Left lung (tissue), 10 donors: Measurements from ENCODE around the gene ANKRD33B. TPM values are rescaled to one million over a fixed set of nuclear protein-coding genes. Genes with fewer than 3 reads are reported as not detected.

Experiments used
- ATAC-seq: fragments of 200-7000 bp; cut with Tn5 transposase; one replicate; pipeline ENCODE4 v1.9.1; 2020; ENCODE audit warnings: moderate library complexity
- DNase-seq, 4 donors: peaks; one replicate each; pipeline ENCODE4 v3.0.0-alpha.2; 2013 to 2020
- H3K27ac ChIP-seq, 2 donors: fragments of 200-600 bp; sonication (generic) in 1 of 2; one replicate each; pipeline versions ENCODE4 v1.5.0 to v1.8.0; 2020 to 2021
- H3K27me3 ChIP-seq, 2 donors: fragments of 200-600 bp; sonication (generic) in 1 of 2; one replicate each; pipeline versions ENCODE4 v1.5.0 to v1.8.0; 2020 to 2021
- H3K36me3 ChIP-seq, 2 donors: fragments of 200-600 bp; sonication (generic) in 1 of 2; one replicate each; pipeline versions ENCODE4 v1.5.0 to v1.8.0; 2020 to 2021
- H3K4me1 ChIP-seq, 2 donors: fragments of 200-600 bp; one replicate each; pipeline ENCODE4 v1.8.0; 2021
- H3K4me3 ChIP-seq, 2 donors: fragments of 200-600 bp; sonication (generic) in 1 of 2; one replicate each; pipeline versions ENCODE4 v1.5.0 to v1.8.0; 2020 to 2021; ENCODE audit warnings: mild to moderate bottlenecking in 1 of 2
- H3K9me3 ChIP-seq, 2 donors: fragments of 200-600 bp; sonication (generic) in 1 of 2; one replicate each; pipeline versions ENCODE4 v1.5.0 to v1.8.0; 2020 to 2021
- intact Hi-C, 2 donors: fragments of 100-400 bp; cut with DNase I; formaldehyde crosslinking; loops; one replicate each; pipeline versions ENCODE4 v1.11.2 to v1.14.2; 2022
- polyA plus RNA-seq, 6 donors: library from polyadenylated mRNA; unstranded; fragments of 120-200 nt; gene quantifications; one replicate each; pipeline ENCODE4 v1.2.1, GENCODE V29; 2013; ENCODE audit not compliant: insufficient read length in 6 of 6
- total RNA-seq, 2 donors: library from RNA; stranded (reverse); fragmentation: NEBNext Ultra II Directional; extraction: Animal tissue kit (Norgen Biotek cat#: 25700); gene quantifications; one replicate each; pipeline ENCODE4 v1.2.1, GENCODE V29; 2021
- TF ChIP-seq, protein P1 (sequence below), 2 donors: fragments of 200-600 bp; sonication (generic) in 1 of 2; IDR thresholded peaks; one replicate each; pipeline versions ENCODE4 v1.5.0 to v1.8.0; 2021; ENCODE audit warnings: antibody characterized with exemption in 2 of 2
- donor health status: DM: no; HTN: yes; CAD: no.
- donor health status: DM: no; HTN: no; CAD: no.

Gene ANKRD33B
- total and polyA plus RNA-seq, 8 donors: 0.53 to 6.3 (median 0.69) TPM

DNA sequence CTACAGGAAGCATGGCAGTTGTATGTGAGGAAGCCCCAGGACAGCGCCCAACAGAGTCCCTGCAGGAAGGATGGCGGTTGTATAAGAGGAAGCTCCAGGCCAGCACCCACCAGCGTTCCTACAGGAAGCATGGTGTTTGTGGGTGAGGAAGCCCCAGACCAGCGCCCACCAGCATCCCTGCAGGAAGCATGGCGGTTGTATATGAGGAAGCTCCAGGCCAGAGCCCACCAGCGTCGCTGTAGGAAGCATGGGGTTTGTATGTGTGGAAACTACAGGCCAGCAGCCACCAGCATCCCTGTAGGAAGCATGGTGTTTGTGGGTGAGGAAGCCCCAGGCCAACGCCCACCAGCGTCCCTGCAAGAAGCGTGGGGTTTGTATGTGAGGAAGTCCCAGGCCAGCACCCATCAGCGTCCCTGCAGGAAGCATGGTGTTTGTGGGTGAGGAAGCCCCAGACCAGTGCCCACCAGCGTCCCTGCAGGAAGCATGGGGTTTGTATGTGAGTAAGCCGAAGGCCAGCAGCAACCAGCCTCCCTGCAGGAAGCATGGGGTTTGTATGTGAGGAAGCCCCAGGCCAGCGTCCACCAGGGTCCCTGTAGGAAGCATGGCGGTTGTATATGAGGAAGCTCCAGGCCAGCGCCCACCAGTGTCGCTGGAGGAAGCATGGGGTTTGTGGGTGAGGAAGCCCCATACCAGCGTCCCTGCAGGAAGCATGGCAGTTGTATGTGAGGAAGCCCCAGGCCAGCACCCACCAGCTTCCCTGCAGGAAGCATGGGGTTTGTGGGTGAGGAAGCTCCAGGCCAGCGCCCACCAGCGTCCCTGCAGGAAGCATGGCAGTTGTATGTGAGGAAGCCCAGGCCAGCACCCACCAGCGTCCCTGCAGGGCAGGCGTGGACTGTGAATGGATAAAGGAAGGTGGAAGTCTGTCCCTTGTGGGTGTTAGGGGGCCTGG is 118.1 kb downstream of the ANKRD33B start:
- no peak overlapping the region for H3K27ac ChIP-seq
- intact Hi-C loops: no loop called here
- DNase-seq (peak in 1 of 4 donors; percentile 22), ATAC-seq (no peak)
- peaks cover 0 to 74% of the 10 kb centered on the region in 2 donors for H3K36me3 ChIP-seq
- no peaks in the 10 kb centered on the region for H3K4me1 ChIP-seq
- H3K9me3 ChIP-seq: peaks cover 0 to 3% of the 10 kb centered on the region in 2 donors
- H3K27me3 ChIP-seq: no peaks in the 10 kb centered on the region
- no peak overlapping the region for H3K4me3 ChIP-seq
- TF ChIP-seq, protein P1, sequence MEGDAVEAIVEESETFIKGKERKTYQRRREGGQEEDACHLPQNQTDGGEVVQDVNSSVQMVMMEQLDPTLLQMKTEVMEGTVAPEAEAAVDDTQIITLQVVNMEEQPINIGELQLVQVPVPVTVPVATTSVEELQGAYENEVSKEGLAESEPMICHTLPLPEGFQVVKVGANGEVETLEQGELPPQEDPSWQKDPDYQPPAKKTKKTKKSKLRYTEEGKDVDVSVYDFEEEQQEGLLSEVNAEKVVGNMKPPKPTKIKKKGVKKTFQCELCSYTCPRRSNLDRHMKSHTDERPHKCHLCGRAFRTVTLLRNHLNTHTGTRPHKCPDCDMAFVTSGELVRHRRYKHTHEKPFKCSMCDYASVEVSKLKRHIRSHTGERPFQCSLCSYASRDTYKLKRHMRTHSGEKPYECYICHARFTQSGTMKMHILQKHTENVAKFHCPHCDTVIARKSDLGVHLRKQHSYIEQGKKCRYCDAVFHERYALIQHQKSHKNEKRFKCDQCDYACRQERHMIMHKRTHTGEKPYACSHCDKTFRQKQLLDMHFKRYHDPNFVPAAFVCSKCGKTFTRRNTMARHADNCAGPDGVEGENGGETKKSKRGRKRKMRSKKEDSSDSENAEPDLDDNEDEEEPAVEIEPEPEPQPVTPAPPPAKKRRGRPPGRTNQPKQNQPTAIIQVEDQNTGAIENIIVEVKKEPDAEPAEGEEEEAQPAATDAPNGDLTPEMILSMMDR (IDR thresholded peaks at IDR 0.05): no peak

DNA sequence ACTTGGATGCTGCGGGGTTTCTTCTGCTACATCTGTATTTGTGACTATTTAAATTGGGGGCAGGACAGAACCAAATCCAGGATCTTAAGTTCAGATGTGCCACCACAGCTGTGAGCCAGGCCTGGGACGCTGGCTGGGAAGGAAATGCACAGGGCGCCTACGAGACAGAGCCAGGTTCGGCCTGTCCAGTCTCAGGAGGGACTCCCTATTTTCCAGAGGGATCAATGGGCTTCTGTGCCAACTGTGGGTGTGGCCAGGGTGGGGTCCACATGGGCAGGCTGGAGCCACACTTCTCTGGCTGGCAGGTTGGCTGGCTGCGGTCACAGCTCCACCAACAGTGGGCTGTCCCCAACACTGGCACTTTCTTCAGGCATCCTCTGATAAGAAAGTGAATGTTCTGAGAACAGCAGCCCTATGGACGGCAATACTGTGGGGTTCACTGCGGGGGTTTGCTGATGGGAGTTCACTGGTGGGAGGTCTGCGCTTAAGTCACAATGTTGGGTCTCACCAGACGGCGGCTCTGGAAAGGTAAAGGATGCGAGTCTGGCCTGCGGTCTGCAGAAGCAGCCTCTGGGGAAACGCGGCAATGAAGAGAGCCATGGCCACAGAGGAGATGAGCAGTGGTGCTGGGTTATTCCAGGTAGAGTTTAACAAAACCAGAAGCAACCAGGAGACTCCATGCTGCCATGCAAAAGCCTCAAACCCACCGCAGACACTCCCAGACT is 119.1 kb downstream of the ANKRD33B start:
- no peak for ATAC-seq
- Histone ChIP-seq H3K9me3 (no peaks in the 10 kb centered on the region), H3K27me3 (no peaks in the 10 kb centered on the region), H3K36me3 (peaks cover 0 to 69% of the 10 kb centered on the region in 2 donors), H3K27ac (no peak overlapping the region), H3K4me3 (no peak overlapping the region), H3K4me1 (no peaks in the 10 kb centered on the region)
- TF ChIP-seq, protein P1 (IDR thresholded peaks at IDR 0.05): no peak
- DNase-seq: peak in 1 of 4 donors; percentile 17
- intact Hi-C loops: no loop called here

GRCh38 chr5:10684303-10685086 is 120.6 kb downstream of the ANKRD33B start:
- Histone ChIP-seq H3K36me3 (peaks cover 0 to 54% of the 10 kb centered on the region in 2 donors), H3K4me1 (no peaks in the 10 kb centered on the region), H3K9me3 (no peaks in the 10 kb centered on the region), H3K27me3 (no peaks in the 10 kb centered on the region), H3K4me3 (no peak overlapping the region), H3K27ac (no peak overlapping the region)
- DNase-seq (peak in 1 of 4 donors; percentile 26), ATAC-seq (no peak)
- TF ChIP-seq, protein P1 (IDR thresholded peaks at IDR 0.05): no peak
- intact Hi-C loops: no loop called here

DNA sequence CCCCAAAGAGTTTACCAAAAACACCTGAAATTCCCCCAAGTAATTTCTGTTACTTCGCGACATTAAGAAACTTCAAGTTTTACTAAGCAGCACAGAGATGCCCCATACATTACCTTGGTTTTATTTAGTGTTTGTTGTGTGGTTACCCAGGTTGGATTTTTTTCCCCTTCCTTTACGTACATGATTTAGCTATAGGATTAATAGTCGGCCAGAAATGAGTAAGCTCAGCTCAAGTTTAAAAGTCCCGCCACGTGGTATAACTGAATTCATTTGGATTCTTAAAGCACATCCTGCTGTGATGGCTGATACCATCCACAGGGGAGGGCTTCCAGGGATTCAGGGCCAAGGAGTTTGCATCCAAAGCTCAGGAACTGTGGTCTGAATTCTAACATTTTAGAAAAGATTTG is 121.2 kb downstream of the ANKRD33B start:
- no peak overlapping the region for H3K4me3 ChIP-seq
- H3K9me3 ChIP-seq: no peaks in the 10 kb centered on the region
- intact Hi-C loops: no loop called here
- DNase-seq (no peak), ATAC-seq (no peak)
- peaks cover 0 to 48% of the 10 kb centered on the region in 2 donors for H3K36me3 ChIP-seq
- H3K27me3 ChIP-seq: no peaks in the 10 kb centered on the region
- no peak overlapping the region for H3K27ac ChIP-seq
- TF ChIP-seq, protein P1 (IDR thresholded peaks at IDR 0.05): no peak
- H3K4me1 ChIP-seq: no peaks in the 10 kb centered on the region
